NCI-H526 (cell line): ENCODE results near the gene CAND2.
"Not testable (repeated sequence)": the region's sequence is repeated elsewhere in the genome, so short reads cannot be mapped to it uniquely, and the experiment has no call there.

Experiments used
- DNase-seq, 2 experiments: peaks; one replicate each; lab custom pipeline; 2025; lab: John Stamatoyannopoulos, UW

Gene CAND2

GRCh38 chr3:12861611-12862010, 65.1 kb downstream of the CAND2 start:
- DNase-seq = no peak

- DNase-seq = no peak
Observed at GRCh38 chr3:12862387-12862786, 65.9 kb downstream of the CAND2 start.

GRCh38 chr3:12865271-12865670, 68.8 kb downstream of the CAND2 start:
- no peak for DNase-seq

- DNase-seq = no peak
Observed at GRCh38 chr3:12866836-12867235, 70.4 kb downstream of the CAND2 start.

- DNase-seq = peak; percentile 59 to 88
Observed at GRCh38 chr3:12868039-12869034, 71.9 kb downstream of the CAND2 start.

- peak in 1 of 2 experiments; percentile 64 for DNase-seq
Observed at GRCh38 chr3:12869035-12869621, 72.6 kb downstream of the CAND2 start.

GRCh38 chr3:12870942-12871341, 74.5 kb downstream of the CAND2 start:
- no peak for DNase-seq

- no peak for DNase-seq
Observed at GRCh38 chr3:12871404-12871983, 75.0 kb downstream of the CAND2 start.

- peak in 1 of 2 experiments; percentile 74 for DNase-seq
Observed at GRCh38 chr3:12875857-12876836, 79.7 kb downstream of the CAND2 start.

GRCh38 chr3:12877040-12877439, 80.6 kb downstream of the CAND2 start:
- no peak for DNase-seq

- no peak for DNase-seq
Observed at GRCh38 chr3:12878141-12878574, 81.7 kb downstream of the CAND2 start.

GRCh38 chr3:12878758-12879157, 82.3 kb downstream of the CAND2 start:
- DNase-seq = not testable (repeated sequence)

- DNase-seq = no peak
Observed at GRCh38 chr3:12879191-12879815, 82.8 kb downstream of the CAND2 start.

GRCh38 chr3:12881858-12882257, 85.4 kb downstream of the CAND2 start:
- not testable (repeated sequence) for DNase-seq

GRCh38 chr3:12882336-12883310, 86.1 kb downstream of the CAND2 start:
- no peak for DNase-seq

GRCh38 chr3:12884186-12884680, 87.8 kb downstream of the CAND2 start:
- DNase-seq = no peak
